Tibial nerve (tissue), 4 donors: ENCODE results near the gene VAMP3. TPM values are rescaled to one million over a fixed set of nuclear protein-coding genes. Genes with fewer than 3 reads are reported as not detected.

Experiments
- DNase-seq, 2 donors: peaks; one replicate each; pipeline ENCODE4 v3.0.0-alpha.2; 2019; ENCODE audit warnings: low spot score in 2 of 2
- H3K27ac ChIP-seq, 4 donors: fragments of 200-600 bp; sonication (generic) in 3 of 4; one replicate each; pipeline ENCODE4 v1.5.1; 2017 to 2019; ENCODE audit warnings: mild to moderate bottlenecking in 1 of 4
- H3K27me3 ChIP-seq, 2 donors: fragments of 200-600 bp; sonication (generic) in 1 of 2; one replicate each; pipeline versions ENCODE4 v1.5.1 to v1.6.0; 2017 to 2019
- H3K36me3 ChIP-seq, 3 donors: fragments of 200-600 bp; sonication (generic); one replicate each; pipeline ENCODE4 v1.5.1; 2018 to 2019
- H3K4me1 ChIP-seq, 4 donors: fragments of 200-600 bp; sonication (generic) in 3 of 4; one replicate each; pipeline ENCODE4 v1.5.1; 2017 to 2019
- H3K4me3 ChIP-seq, 4 donors: fragments of 200-600 bp; sonication (generic) in 3 of 4; one replicate each; pipeline ENCODE4 v1.5.1; 2017 to 2019; ENCODE audit warnings: mild to moderate bottlenecking in 1 of 4, moderate library complexity in 1 of 4
- H3K9me3 ChIP-seq, 4 donors: fragments of 200-600 bp; sonication (generic) in 3 of 4; one replicate each; pipeline ENCODE4 v1.5.1; 2017 to 2019
- CTCF ChIP-seq, 5 experiments: fragments of 200-600 bp in 3 of 5; fragments of 450-650 bp in 2 of 5; sonication (generic) in 3 of 5; IDR thresholded peaks; one replicate each; pipeline ENCODE4 v1.5.1; 2016 to 2019; ENCODE audit warnings: antibody characterized with exemption in 5 of 5, mild to moderate bottlenecking in 3 of 5, moderate library complexity in 2 of 5
- EP300 ChIP-seq, 2 donors: sonication (generic); formaldehyde crosslinking; IDR thresholded peaks; one replicate each; pipeline ENCODE4 v1.6.1; 2017; ENCODE audit warnings: antibody characterized with exemption in 2 of 2, mild to moderate bottlenecking in 1 of 2
- POLR2A ChIP-seq, 2 donors: fragments of 450-650 bp; IDR thresholded peaks; one replicate each; pipeline ENCODE4 v1.6.1; 2017; ENCODE audit warnings: antibody characterized with exemption in 2 of 2, mild to moderate bottlenecking in 2 of 2, moderate library complexity in 2 of 2
- WGBS, 2 donors: methylation state at CpG; one replicate each; pipeline ENCODE4 v1.1.5; 2018; 5-methylcytosine and 5-hydroxymethylcytosine counted together
- total RNA-seq, 4 donors: library from RNA; depleted of rRNA; stranded (reverse); fragments of >200 nt; gene quantifications; one replicate each; pipeline ENCODE4 v1.1.0, GENCODE V29; 2016

VAMP3 gene
- total RNA-seq, 4 donors from 2014 or later: 86.1 to 147 (median 107) TPM

- TF ChIP-seq POLR2A (IDR thresholded peaks at IDR 0.05) (no peak), EP300 (IDR thresholded peaks at IDR 0.05) (no peak), CTCF (IDR thresholded peaks at IDR 0.05) (no peak)
- no peak overlapping the region for H3K4me3 ChIP-seq
Measured at GRCh38 chr1:7761103-7761502, 10.0 kb upstream of the VAMP3 start.

GRCh38 chr1:7767176-7767575, 3.9 kb upstream of the VAMP3 start:
- TF ChIP-seq POLR2A (IDR thresholded peaks at IDR 0.05) (no peak), EP300 (IDR thresholded peaks at IDR 0.05) (no peak), CTCF (IDR thresholded peaks at IDR 0.05) (no peak)
- no peak for DNase-seq
- H3K4me3 ChIP-seq: no peak overlapping the region
- H3K27ac ChIP-seq: no peak overlapping the region
- WGBS, 2 donors: 85 to 87% methylated on average over 4 of the region's 4 CpGs
- no peaks in the 10 kb centered on the region for H3K36me3 ChIP-seq
- no peaks in the 10 kb centered on the region for H3K27me3 ChIP-seq
- no peaks in the 10 kb centered on the region for H3K9me3 ChIP-seq
- H3K4me1 ChIP-seq: peaks cover 0 to 12% (median 4%) of the 10 kb centered on the region in 4 donors

More at GRCh38 chr1:7761103-7761502, 10.0 kb upstream of the VAMP3 start:
- H3K9me3 ChIP-seq: no peaks in the 10 kb centered on the region
- no peak for DNase-seq
- H3K4me1 ChIP-seq: no peaks in the 10 kb centered on the region
- no peaks in the 10 kb centered on the region for H3K36me3 ChIP-seq
- peak overlapping the region in 1 of 4 donors; percentile 29 for H3K27ac ChIP-seq
- WGBS, 2 donors: 82 to 84% methylated on average over 3 of the region's 3 CpGs
- H3K27me3 ChIP-seq: no peaks in the 10 kb centered on the region

- 26 to 38% methylated on average over 2 of the region's 2 CpGs for WGBS, 2 donors
- Histone ChIP-seq H3K4me3 (no peak overlapping the region), H3K27ac (no peak overlapping the region), H3K4me1 (peaks cover 3 to 26% (median 13%) of the 10 kb centered on the region in 4 donors), H3K9me3 (no peaks in the 10 kb centered on the region), H3K27me3 (no peaks in the 10 kb centered on the region), H3K36me3 (peaks cover 0 to 8% (median 0%) of the 10 kb centered on the region in 3 donors)
- TF ChIP-seq CTCF (IDR thresholded peaks at IDR 0.05) (no peak), POLR2A (IDR thresholded peaks at IDR 0.05) (no peak), EP300 (IDR thresholded peaks at IDR 0.05) (no peak)
- no peak for DNase-seq
Measured at GRCh38 chr1:7768583-7768982, 2.5 kb upstream of the VAMP3 start.

- Histone ChIP-seq H3K27me3 (no peaks in the 10 kb centered on the region), H3K36me3 (peaks cover 0 to 21% (median 0%) of the 10 kb centered on the region in 3 donors), H3K4me3 (no peak overlapping the region), H3K9me3 (no peaks in the 10 kb centered on the region), H3K4me1 (peaks cover 3 to 35% (median 13%) of the 10 kb centered on the region in 4 donors), H3K27ac (peak overlapping the region in 1 of 4 donors; percentile 95)
- WGBS, 2 donors: 89 to 90% methylated on average over 12 of the region's 12 CpGs
- no peak for DNase-seq
- TF ChIP-seq POLR2A (IDR thresholded peaks at IDR 0.05) (no peak), EP300 (IDR thresholded peaks at IDR 0.05) (no peak), CTCF (IDR thresholded peaks at IDR 0.05) (no peak)
Measured at GRCh38 chr1:7769673-7770412, 1.3 kb upstream of the VAMP3 start.

GRCh38 chr1:7770669-7770996, 463 bp upstream of the VAMP3 start:
- Histone ChIP-seq H3K4me3 (peak overlapping the region; percentile 50 to 98 (median 80)), H3K36me3 (peaks cover 0 to 29% (median 0%) of the 10 kb centered on the region in 3 donors), H3K4me1 (peaks cover 3 to 35% (median 13%) of the 10 kb centered on the region in 4 donors), H3K9me3 (no peaks in the 10 kb centered on the region), H3K27ac (peak overlapping the region; percentile 91 to 96 (median 93)), H3K27me3 (no peaks in the 10 kb centered on the region)
- DNase-seq: no peak
- 11 to 20% methylated on average over 6 of the region's 6 CpGs for WGBS, 2 donors
- TF ChIP-seq POLR2A (IDR thresholded peaks at IDR 0.05) (no peak), CTCF (IDR thresholded peaks at IDR 0.05) (no peak), EP300 (IDR thresholded peaks at IDR 0.05) (peak in 1 of 2 donors; percentile 5)
